ENCODE measurements around the gene PLD1.
A peak's percentile ranks its signal among the peaks of the same experiment; 100 is the strongest.

DNA sequence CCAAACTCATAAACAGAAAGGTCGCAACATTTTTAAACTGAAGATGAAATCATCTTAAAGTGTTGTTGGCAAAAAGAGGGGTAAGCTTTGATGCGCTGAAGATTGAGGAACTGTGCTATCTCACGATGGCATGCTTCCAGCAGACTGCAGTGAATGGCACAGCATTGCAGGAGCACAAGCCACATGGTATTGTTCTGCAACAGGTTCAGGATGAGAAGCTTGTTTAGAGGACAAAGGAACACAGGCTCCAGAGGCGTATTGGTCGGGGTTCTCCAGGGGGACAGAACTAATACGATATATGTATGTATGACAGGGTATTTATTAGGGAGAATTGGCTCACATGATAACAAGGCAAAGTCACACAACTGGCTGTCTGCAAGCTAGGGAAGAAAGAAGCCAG lies 13.8 kb upstream of the PLD1 start:
- TF ChIP-seq, protein P1, sequence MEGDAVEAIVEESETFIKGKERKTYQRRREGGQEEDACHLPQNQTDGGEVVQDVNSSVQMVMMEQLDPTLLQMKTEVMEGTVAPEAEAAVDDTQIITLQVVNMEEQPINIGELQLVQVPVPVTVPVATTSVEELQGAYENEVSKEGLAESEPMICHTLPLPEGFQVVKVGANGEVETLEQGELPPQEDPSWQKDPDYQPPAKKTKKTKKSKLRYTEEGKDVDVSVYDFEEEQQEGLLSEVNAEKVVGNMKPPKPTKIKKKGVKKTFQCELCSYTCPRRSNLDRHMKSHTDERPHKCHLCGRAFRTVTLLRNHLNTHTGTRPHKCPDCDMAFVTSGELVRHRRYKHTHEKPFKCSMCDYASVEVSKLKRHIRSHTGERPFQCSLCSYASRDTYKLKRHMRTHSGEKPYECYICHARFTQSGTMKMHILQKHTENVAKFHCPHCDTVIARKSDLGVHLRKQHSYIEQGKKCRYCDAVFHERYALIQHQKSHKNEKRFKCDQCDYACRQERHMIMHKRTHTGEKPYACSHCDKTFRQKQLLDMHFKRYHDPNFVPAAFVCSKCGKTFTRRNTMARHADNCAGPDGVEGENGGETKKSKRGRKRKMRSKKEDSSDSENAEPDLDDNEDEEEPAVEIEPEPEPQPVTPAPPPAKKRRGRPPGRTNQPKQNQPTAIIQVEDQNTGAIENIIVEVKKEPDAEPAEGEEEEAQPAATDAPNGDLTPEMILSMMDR (IDR thresholded peaks at IDR 0.05; ENCODE audit: low read depth, low read length): no peak
- TF ChIP-seq POLR2A (IDR thresholded peaks at IDR 0.05; ENCODE audit: extremely low read depth, insufficient read length): no peak
- TF ChIP-seq, protein P2, sequence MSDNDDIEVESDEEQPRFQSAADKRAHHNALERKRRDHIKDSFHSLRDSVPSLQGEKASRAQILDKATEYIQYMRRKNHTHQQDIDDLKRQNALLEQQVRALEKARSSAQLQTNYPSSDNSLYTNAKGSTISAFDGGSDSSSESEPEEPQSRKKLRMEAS (IDR thresholded peaks at IDR 0.05; ENCODE audit: low read depth, low read length): peak; percentile 43; the same call in 1 of the 2 replicates

All from NB4 (cell line).